Activated CD8-positive, alpha-beta memory T cell treated with anti-CD3 and anti-CD28 coated beads for 48 hours (primary cell): Measurements from ENCODE around the gene ATP13A1.
"Not testable (repeated sequence)": the region's sequence is repeated elsewhere in the genome, so short reads cannot be mapped to it uniquely, and the experiment has no call there.

Source experiments
- DNase-seq, 3 experiments: peaks; one replicate each; pipeline ENCODE4 v3.0.0-alpha.2; 2020; ENCODE audit warnings: low read depth in 2 of 3, low spot score in 2 of 3

ATP13A1 gene

DNA sequence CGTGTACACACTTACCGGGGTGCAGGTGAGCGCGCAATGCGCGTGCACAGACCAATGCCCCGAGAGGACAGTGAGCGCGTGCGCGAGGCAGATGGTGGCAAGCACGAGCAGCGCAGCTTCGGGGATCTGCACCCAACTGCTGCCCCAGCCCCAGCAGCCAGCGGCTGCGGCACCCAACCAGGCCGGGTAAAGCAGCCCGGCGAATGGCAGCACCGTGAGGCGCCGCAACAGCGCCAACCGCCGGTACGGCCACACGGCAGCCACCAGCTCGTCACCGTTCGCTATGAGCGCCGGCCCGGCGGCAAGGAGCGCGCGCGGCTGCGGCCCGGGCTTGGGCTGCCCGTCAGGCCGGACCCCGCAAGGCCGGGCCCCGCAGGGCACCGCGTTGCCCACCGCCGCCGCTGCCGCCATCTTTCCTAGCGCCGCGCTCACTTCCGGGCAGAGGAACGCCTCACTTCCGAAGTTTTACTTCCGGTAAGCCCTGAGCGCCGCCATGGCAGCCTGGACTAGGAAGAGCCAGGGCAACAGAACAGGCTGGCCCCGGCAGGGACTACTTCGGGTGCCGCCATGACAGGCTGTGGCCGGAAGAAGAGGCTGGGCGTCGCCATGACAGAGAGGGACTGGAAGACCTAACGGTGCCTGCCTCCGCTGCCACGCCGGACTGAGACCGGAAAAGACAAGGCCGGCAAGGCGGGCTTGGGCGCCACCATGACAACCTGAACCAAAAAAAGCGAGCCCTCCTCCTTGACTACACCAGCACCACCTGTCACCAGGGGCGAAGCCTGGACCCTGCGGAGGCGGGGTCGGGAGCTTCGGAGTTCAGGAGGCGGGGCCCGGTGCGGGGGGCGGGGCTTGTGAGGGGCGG lies at the start of gene ATP13A1:
Gene ATP13A1, minus strand, starts transcription at position 421 of the 865 bp plus-strand sequence. Its CDS starts 10 bp downstream, at position 411.
- DNase-seq, result peak; percentile 76 to 87 (median 85)

DNA sequence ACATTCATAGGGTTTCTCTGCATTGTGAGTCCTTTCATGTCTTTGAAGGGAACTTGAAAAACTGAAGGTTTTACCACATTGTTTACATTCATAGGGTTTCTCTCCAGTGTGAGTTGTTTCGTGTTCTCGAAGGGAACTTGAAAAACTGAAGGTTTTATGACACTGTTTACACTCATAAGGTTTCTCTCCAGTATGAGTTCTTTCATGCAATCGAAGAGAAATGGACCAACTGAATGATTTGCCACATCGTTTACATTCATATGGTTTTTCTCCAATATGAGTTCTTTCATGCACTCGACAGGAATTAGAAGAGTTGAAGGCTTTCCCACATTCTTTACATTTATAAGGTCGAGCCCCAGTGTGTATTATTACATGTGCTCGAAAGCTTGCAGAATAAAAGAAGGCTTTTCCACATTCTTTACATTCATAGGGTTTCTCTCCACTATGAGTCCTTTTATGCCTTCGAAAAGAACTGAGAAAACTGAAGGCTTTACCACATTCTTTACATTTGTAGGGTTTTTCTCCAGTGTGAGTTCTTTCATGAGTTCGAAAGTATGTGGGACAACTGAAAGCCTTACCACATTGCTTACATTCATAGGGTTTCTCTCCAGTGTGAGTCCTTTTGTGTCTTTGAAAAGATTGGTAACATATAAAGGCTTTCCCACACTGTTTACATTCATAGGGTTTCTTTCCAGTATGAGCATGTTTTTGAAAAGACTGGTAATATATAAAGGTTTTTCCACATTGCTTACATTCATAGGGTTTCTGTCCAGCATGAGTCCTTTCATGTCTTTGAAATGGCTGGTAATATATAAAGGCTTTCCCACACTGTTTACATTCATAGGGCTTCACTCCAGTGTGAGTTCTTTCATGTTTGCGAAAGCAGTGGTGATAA lies 48.7 kb upstream of the ATP13A1 start:
- no peak for DNase-seq

DNA sequence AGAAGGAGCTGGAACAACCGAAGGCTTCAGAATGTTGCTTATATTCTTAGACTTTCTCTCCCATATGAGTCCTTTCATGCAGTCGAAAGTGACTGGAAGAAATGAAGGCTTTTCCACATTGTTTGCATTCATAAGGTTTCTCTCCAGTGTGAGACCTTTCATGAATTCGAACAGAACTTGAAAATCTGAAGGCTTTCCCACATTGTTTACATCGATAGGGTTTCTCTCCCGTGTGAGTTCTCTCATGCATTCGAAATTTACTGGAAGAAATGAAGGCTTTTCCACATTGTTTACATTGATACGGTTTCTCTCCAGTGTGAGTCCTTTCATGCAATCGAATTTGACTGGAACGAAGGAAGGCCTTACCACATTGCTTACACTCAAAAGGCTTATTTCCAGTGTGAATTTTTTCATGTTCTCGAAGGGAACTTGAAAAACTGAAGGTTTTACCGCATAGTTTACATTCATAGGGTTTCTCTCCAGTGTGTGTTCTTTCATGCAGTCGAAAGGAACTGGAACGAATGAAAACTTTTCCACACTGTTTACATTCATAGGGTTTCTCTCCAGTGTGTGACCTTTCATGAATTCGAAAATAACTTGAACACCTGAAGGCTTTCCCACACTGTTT lies 47.9 kb upstream of the ATP13A1 start:
- no peak for DNase-seq

DNA sequence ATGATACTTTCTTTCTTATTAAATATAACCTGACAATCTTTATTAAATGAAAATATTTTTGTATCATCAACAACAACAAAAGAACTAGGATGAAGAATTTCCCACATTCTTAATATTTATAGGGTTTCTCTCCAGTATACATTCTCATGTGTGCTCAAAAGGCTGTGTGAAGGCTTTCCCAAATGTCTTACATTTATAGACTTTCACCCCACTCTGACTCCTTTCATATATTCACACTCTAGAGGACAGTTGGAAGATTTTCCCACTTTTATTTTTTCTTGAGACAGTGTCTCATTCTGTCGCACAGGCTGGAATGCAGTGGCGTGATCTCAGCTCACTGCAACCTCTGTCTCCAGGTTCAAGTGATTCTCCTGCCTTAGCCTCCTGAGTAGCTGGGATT lies 47.0 kb upstream of the ATP13A1 start:
- no peak for DNase-seq

DNA sequence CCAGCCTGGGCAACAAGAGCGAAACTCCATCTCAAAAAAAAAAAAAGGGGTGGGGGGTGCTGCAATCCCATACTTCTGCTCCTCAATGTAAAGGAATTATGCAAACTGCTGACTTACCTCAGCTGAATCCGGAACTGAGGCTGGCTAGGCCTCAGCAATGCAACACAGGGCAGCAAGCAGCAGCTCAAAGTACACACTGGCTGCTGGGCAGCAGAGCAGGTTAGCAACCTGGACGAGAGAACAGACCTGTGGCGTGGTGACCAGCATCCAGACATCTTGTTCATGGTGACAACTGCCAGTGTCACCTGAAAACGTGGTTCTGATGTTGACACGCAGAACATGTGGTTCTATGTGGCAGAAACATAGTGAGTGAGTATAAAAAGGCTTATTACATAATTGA lies 41.4 kb upstream of the ATP13A1 start:
- DNase-seq, result no peak

DNA sequence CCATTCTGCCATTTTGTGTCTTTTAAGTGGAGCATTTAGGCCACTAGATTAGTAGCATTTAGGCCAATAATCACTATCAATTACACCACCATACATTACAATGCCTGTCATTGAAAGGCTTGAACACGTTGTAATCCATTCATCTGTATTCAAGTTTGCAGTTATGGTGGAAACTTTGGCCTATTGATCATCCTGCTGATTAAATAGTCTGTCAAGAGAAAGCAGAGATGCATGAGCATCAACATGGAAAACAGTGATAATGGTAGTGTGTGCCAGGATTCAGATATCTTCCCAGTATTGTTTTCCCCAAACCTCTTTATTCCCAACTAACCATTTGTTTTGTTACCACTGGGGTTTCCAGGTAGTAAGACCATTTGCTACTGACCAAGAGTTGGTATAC lies 37.0 kb upstream of the ATP13A1 start:
- not testable (repeated sequence) for DNase-seq

DNA sequence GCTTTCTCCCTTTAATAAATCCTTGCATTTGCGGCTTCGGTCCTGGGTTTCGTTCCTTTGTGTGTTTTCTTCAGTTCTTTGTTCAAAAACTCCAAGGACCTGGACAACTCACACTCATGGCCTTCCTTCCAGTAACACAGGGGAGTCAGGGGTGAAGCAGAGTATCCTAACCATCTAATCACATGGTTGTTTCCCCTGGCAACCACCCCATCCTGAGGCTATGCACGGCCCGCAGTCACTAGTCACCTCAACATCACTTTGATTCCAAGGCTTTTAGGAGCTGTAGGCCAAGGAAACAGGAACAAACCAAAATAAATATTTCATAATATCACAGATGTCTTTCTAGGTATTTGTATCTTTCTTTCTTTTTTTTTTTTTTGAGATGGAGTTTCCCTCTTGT lies 34.1 kb upstream of the ATP13A1 start:
- DNase-seq, result no peak

DNA sequence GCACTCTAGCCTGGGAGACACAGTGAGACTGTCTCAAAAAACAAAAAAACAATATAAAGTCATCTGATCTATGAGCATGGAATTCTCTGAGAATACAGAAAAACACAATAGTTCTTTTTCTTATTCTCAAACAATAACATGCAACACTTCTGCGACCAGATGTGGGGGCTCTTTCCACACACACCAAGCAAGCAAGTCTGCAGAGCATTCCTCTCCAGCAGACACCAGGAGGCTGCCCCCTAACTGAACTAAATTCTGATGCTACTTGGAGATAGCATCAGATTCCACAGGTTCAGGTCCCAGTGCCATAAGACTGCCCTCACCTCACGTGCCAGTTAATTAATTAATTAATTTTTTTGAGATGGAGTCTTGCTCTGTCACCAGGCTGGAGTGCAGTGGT lies 32.9 kb upstream of the ATP13A1 start:
- no peak for DNase-seq

DNA sequence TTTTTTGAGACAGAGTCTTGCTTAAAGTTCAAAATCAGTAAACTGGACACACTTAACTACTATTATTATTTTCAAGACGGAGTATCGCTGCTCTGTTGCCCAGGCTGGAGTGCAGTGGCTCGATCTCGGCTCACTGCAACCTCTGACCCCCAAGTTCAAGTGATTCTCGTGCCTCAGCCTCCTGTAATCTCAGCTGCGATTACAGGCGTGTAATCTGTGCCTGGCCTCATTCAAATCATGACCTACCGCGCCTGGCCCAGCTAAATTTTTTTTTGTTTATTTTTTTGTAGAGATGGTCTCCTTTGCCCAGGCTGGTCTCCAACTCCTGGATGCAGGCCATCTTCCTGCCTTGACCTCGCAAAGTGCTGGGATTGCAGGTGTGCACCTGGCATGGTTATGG lies 28.2 kb upstream of the ATP13A1 start:
- DNase-seq, result no peak

DNA sequence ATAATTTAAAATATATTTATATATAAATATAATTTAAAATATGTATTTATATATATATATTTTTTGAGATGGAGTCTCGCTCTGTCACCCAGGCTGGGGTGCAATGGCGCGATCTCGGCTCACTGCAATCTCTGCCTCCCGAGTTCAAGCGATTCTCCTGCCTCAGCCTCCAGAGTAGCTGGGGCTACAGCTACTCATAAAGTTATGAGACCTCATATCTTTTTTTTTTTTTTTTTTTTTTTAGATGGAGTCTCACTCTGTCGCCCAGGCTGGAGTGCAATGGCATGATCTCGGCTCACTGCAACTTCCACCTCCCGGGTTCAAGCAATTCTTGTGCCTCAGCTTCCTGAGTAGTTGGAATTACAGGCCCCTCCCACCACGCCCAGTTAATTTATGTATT lies 25.5 kb upstream of the ATP13A1 start:
- DNase-seq, result not testable (repeated sequence)

DNA sequence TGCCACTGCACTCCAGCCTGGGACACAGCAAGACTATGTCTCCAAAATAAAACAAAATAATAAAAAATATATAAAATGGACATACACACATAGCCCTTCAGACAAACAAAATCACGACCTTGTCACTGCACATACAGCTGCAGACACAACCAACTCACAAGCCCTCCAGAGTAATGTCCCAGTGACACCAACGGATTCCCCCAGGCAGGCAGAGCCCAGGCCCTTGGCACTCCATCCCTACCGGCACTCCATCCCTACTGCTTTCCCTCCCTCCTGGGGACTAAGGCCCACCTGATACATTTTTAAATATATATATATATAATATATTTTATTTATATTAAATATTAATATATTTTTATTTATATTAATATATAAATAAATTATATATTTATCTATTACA lies 23.6 kb upstream of the ATP13A1 start:
- no peak for DNase-seq

DNA sequence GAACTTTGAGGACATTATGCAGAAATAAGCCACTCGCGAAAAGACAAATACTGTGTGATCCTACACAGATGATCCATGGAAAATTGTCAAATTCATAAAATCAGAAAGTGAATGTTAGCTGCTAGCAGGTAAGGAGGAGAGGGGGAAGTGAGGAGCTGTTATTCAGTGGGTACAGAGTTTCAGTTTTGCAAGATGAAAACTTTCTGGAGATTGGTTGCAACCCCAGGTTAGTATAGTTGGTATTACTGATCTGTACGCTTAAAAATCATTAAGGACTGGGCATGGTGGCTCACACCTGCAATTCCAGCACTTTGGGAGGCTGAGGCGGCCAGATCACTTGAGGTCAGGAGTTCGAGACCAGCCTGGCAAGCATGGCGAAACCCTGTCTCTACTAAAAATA lies 23.1 kb upstream of the ATP13A1 start:
- DNase-seq, result no peak

DNA sequence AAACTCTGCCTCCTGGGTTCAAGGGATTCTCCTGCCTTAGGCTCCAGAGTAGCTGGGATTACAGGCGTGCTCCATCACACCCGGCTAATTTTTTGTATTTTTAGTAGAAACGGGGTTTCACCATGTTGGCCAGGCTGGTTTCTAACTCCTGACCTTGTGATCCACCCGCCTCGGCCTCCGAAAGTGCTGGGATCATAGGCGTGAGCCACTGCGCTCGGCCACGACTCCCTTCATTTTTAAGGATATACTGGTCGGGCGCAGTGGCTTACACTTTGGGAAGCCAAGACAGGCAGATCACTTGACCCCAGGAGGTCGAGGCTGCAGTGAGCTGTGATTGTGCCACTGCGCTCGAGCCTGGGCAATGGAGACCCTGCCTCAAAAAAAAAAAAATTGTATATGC lies 22.6 kb upstream of the ATP13A1 start:
- DNase-seq, result not testable (repeated sequence)

DNA sequence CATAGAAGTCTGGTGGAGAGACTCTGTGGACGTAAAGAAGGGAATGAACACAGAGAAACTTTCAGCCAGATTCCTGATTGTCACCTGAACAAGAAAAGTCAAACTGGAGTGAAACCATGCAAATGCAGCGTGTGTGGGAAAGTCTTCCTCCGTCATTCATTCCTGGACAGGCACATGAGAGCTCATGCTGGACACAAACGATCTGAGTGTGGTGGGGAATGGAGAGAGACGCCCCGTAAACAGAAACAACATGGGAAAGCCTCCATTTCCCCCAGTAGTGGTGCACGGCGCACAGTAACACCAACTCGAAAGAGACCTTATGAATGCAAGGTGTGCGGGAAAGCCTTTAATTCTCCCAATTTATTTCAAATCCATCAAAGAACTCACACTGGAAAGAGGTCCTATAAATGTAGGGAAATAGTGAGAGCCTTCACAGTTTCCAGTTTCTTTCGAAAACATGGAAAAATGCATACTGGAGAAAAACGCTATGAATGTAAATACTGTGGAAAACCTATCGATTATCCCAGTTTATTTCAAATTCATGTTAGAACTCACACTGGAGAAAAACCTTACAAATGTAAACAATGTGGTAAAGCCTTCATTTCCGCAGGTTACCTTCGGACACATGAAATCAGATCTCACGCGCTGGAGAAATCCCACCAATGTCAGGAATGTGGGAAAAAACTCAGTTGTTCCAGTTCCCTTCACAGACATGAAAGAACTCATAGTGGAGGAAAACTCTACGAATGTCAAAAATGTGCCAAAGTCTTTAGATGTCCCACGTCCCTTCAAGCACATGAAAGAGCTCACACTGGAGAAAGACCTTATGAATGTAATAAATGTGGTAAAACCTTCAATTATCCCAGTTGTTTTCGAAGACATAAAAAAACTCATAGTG lies 15.9 kb upstream of the ATP13A1 start:
- DNase-seq, result no peak

DNA sequence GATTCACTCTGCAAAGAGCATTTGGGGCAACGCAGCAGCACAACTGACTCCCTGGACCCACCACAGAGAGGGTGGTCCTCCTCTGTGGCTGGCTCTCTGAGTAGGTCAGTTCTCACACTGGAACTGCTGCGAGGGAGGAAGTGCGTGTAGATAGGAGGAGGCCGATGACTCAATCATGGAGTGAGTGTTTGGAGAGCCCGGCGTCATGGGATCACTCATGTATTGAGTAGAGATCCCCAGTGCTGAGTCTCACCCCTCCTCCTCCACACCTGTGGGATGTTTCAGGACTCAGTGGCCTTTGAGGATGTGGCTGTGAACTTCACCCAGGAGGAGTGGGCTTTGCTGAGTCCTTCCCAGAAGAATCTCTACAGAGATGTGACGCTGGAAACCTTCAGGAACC lies 14.1 kb upstream of the ATP13A1 start:
- DNase-seq, result no peak

DNA sequence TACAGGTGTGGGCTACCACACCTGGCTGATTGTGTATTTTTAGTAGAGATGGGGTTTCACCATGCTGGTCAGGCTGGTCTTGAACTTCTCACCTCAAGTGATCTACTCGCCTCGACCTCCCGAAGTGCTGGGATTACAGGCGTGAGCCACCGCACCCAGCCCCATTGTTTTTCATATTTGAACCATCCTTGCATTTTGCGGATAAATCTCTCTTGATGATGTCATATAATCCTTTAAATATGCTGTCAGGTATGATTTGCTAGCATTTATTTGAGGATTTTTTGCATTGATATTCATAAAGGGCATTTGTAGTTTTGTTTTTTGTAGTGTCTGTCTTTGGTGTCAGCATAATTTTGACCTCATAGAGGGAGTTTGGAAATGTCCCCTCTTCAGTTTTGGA lies 10.8 kb upstream of the ATP13A1 start:
- DNase-seq, result no peak

DNA sequence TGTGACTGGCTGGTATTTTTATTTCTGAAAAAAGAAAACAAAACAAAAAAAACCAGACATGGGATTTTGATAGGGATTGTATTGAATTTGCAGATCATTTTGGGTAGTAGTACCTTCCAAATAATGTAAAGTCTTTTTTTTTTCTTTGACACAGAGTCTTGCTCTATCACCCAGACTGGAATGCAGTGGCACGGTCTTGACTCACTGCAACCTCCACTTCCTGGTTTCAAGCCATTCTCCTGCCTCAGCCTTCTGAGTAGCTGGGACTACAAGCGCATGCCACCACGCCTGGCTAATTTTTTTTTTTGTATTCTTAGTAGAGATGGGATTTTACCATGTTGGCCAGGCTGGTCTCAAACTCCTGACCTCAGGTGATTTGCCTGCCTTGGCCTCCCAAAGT lies 9.3 kb upstream of the ATP13A1 start:
- DNase-seq, result no peak

DNA sequence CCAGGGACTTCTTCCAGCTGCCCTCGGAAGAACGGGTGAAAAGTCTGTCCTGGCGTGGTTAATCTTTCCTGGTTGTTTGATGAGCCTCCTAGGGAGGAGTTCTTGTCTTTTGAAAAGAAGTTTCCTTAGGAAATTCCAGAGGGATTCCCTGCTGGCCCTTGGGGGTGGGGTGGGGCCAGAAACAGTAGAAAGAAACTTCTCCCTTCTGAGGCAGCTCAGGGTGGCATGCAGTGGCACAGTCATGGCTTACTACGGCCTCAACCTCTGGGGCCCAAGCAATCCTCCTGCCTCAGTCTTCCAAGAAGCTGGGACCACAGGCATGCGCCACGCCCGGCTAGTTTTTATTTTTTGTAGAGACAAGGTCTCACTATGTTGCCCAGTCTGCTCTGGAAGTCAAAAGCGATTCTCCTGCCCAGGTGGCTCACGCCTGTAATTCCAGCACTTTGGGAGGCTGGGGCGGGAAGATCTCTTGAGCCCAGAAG lies 6.6 kb upstream of the ATP13A1 start:
- DNase-seq, result no peak

DNA sequence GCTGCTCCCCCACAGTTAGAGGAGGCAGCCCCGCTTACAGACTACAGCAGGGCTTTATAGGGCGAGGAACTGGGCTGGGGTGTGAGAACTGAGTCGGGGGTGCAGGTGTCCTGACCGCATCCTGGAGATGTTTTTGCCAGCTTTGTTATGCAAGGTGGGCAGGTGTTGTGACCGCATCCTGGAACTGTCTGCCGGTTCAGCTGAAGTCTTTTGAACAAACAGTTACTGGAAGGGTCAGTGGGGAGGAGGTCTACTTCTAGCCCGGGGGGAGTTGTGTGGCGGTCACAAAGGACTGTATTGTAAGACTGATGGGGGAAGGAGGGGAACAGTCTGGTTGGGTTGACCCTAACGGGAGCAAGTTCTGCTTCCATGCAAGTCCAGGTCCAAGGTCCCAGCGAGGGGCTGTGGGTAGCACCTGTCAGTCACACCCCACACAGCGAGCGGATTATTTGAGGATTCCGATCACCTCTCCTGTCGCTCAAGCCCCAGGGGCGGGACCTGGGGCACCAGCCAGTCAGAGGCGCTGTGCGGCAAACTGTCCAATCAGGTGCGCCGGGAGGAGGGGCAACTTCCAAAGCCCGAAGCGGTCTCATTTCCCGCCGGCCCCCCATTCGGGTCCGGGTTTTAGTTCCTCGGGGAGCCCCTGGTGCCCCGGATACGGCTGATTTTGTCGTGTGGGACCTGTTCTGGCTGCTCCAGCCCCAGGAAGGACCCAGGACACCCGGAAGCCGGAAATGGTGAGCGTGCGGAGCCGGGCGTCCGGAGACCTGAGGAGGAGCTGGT lies 4.9 kb upstream of the ATP13A1 start, which contains the start of gene ZNF101:
Gene ZNF101, plus strand, starts transcription at position 610 of the 783 bp plus-strand sequence. Its CDS starts 125 bp downstream, at position 735.
- peak; percentile 82 to 92 (median 83) for DNase-seq
